Mucosa of stomach (tissue), 1 donor: Measurements from ENCODE around the gene TERT.
A peak's percentile ranks its signal among the peaks of the same experiment; 100 is the strongest.

Experiments
- H3K27me3 ChIP-seq: one replicate; pipeline ENCODE4 v1.7.0; 2013; ENCODE audit warnings: mild to moderate bottlenecking, low read length; ENCODE audit not compliant: control insufficient read depth, insufficient read depth
- H3K36me3 ChIP-seq: one replicate; pipeline ENCODE4 v1.7.0; 2013; ENCODE audit warnings: low read length; ENCODE audit not compliant: control insufficient read depth, insufficient read depth
- H3K4me1 ChIP-seq: one replicate; pipeline ENCODE4 v1.7.0; 2013; ENCODE audit warnings: mild to moderate bottlenecking, low read length; ENCODE audit not compliant: control insufficient read depth, insufficient read depth
- H3K4me3 ChIP-seq: one replicate; pipeline ENCODE4 v1.7.0; 2013; ENCODE audit warnings: low read length
- H3K9ac ChIP-seq: one replicate; pipeline ENCODE4 v1.7.0; 2013; ENCODE audit warnings: mild to moderate bottlenecking, low read length, moderate library complexity
- H3K9me3 ChIP-seq: one replicate; pipeline ENCODE4 v1.7.0; 2013; ENCODE audit warnings: mild to moderate bottlenecking, low read length, moderate library complexity; ENCODE audit not compliant: control insufficient read depth
- donor health status: Pancreatic carcinoma.

The TERT gene

GRCh38 chr5:1321576-1321975, 26.7 kb upstream of the TERT start:
- Histone ChIP-seq H3K27me3 (no peaks in the 10 kb centered on the region), H3K9me3 (no peaks in the 10 kb centered on the region), H3K4me3 (no peak overlapping the region), H3K9ac (no peak overlapping the region), H3K36me3 (peaks cover 35% of the 10 kb centered on the region), H3K4me1 (peaks cover 24% of the 10 kb centered on the region)

GRCh38 chr5:1320436-1321344, 25.8 kb upstream of the TERT start:
- H3K36me3 ChIP-seq: peaks cover 35% of the 10 kb centered on the region
- no peaks in the 10 kb centered on the region for H3K27me3 ChIP-seq
- no peak overlapping the region for H3K4me3 ChIP-seq
- no peak overlapping the region for H3K9ac ChIP-seq
- H3K4me1 ChIP-seq: peaks cover 33% of the 10 kb centered on the region
- H3K9me3 ChIP-seq: no peaks in the 10 kb centered on the region

- Histone ChIP-seq H3K36me3 (peaks cover 30% of the 10 kb centered on the region), H3K4me3 (no peak overlapping the region), H3K27me3 (no peaks in the 10 kb centered on the region), H3K4me1 (peaks cover 44% of the 10 kb centered on the region), H3K9ac (no peak overlapping the region), H3K9me3 (no peaks in the 10 kb centered on the region)
Observed at GRCh38 chr5:1319436-1320256, 24.8 kb upstream of the TERT start.

- Histone ChIP-seq H3K9ac (no peak overlapping the region), H3K4me1 (peaks cover 48% of the 10 kb centered on the region), H3K9me3 (no peaks in the 10 kb centered on the region), H3K36me3 (peaks cover 28% of the 10 kb centered on the region), H3K27me3 (no peaks in the 10 kb centered on the region), H3K4me3 (no peak overlapping the region)
Observed at GRCh38 chr5:1318659-1319251, 23.9 kb upstream of the TERT start.

- no peak overlapping the region for H3K9ac ChIP-seq
- H3K9me3 ChIP-seq: no peaks in the 10 kb centered on the region
- peaks cover 55% of the 10 kb centered on the region for H3K4me1 ChIP-seq
- no peaks in the 10 kb centered on the region for H3K27me3 ChIP-seq
- no peak overlapping the region for H3K4me3 ChIP-seq
- H3K36me3 ChIP-seq: peaks cover 28% of the 10 kb centered on the region
Observed at GRCh38 chr5:1317921-1318565, 23.2 kb upstream of the TERT start.

- H3K4me1 ChIP-seq: peaks cover 55% of the 10 kb centered on the region
- peaks cover 4% of the 10 kb centered on the region for H3K27me3 ChIP-seq
- no peaks in the 10 kb centered on the region for H3K9me3 ChIP-seq
- peak overlapping the region; percentile 33 for H3K9ac ChIP-seq
- H3K36me3 ChIP-seq: peaks cover 22% of the 10 kb centered on the region
- H3K4me3 ChIP-seq: no peak overlapping the region
Observed at GRCh38 chr5:1316588-1317340, 21.9 kb upstream of the TERT start.

GRCh38 chr5:1315709-1316587, 21.1 kb upstream of the TERT start:
- H3K9me3 ChIP-seq: no peaks in the 10 kb centered on the region
- peaks cover 15% of the 10 kb centered on the region for H3K36me3 ChIP-seq
- peaks cover 53% of the 10 kb centered on the region for H3K4me1 ChIP-seq
- peak overlapping the region; percentile 29 for H3K4me3 ChIP-seq
- H3K27me3 ChIP-seq: peaks cover 4% of the 10 kb centered on the region
- H3K9ac ChIP-seq: peak overlapping the region; percentile 33

GRCh38 chr5:1315018-1315708, 20.3 kb upstream of the TERT start:
- no peaks in the 10 kb centered on the region for H3K9me3 ChIP-seq
- peaks cover 45% of the 10 kb centered on the region for H3K4me1 ChIP-seq
- H3K4me3 ChIP-seq: peak overlapping the region; percentile 29
- H3K9ac ChIP-seq: peak overlapping the region; percentile 33
- peaks cover 12% of the 10 kb centered on the region for H3K36me3 ChIP-seq
- peaks cover 6% of the 10 kb centered on the region for H3K27me3 ChIP-seq

GRCh38 chr5:1314564-1314982, 19.7 kb upstream of the TERT start:
- no peak overlapping the region for H3K4me3 ChIP-seq
- H3K4me1 ChIP-seq: peaks cover 39% of the 10 kb centered on the region
- H3K27me3 ChIP-seq: peaks cover 8% of the 10 kb centered on the region
- H3K9me3 ChIP-seq: no peaks in the 10 kb centered on the region
- H3K36me3 ChIP-seq: peaks cover 8% of the 10 kb centered on the region
- no peak overlapping the region for H3K9ac ChIP-seq
